ENCODE measurements around the gene FGD6.

DNA sequence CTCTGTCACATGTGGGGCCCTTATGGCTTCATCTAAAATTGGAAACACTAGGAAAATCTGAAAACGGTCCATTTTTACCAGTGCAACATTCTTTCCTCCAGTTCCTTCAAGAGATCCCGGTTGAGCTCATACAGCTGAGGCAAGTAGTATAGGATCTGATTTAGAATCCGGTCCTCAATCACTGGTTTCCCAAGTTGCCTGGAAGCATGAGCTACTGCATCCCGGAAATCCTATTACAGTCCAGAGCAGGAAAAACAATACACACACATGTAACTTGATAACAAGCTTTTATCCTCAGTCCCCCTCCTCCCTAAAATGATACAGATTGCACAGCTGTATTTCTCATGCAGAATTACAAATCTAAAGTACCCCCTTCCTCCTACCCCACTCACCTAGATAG, 76.0 kb downstream of the FGD6 start:
- TF ChIP-seq CTCF (IDR thresholded peaks at IDR 0.05) (no peak), POLR2AphosphoS5 (IDR thresholded peaks at IDR 0.05; ENCODE audit: insufficient read depth in 1 of 2, low read depth in 1 of 2) (no peak), POLR2A (IDR thresholded peaks at IDR 0.05) (no peak)
